Skeletal muscle tissue (tissue), 4 donors: ENCODE results near the gene ATG5. TPM values are rescaled to one million over a fixed set of nuclear protein-coding genes. Genes with fewer than 3 reads are reported as not detected.
"Not testable (repeated sequence)": the region's sequence is repeated elsewhere in the genome, so short reads cannot be mapped to it uniquely, and the experiment has no call there.

Source experiments
- H3K27ac ChIP-seq: one replicate; pipeline ENCODE4 v1.7.0; 2013; ENCODE audit warnings: mild to moderate bottlenecking, low read depth, low read length, inconsistent platforms
- H3K27me3 ChIP-seq, 3 donors: one replicate each; pipeline ENCODE4 v1.7.0; 2013; ENCODE audit warnings: low read length in 3 of 3; ENCODE audit not compliant: control insufficient read depth in 3 of 3, insufficient read depth in 3 of 3
- H3K36me3 ChIP-seq, 3 donors: one replicate each; pipeline ENCODE4 v1.7.0; 2013; ENCODE audit warnings: low read length in 3 of 3; ENCODE audit not compliant: control insufficient read depth in 3 of 3, insufficient read depth in 3 of 3
- H3K4me1 ChIP-seq, 3 donors: one replicate each; pipeline ENCODE4 v1.7.0; 2013; ENCODE audit warnings: low read length in 3 of 3, mild to moderate bottlenecking in 3 of 3; ENCODE audit not compliant: control insufficient read depth in 3 of 3, insufficient read depth in 3 of 3
- H3K4me3 ChIP-seq, 3 donors: one replicate each; pipeline ENCODE4 v1.7.0; 2013; ENCODE audit warnings: low read length in 3 of 3
- H3K9ac ChIP-seq, 3 donors: one replicate each; pipeline ENCODE4 v1.7.0; 2013; ENCODE audit warnings: low read length in 3 of 3, mild to moderate bottlenecking in 3 of 3, moderate library complexity in 2 of 3, low read depth in 1 of 3
- H3K9me3 ChIP-seq, 3 donors: one replicate each; pipeline ENCODE4 v1.7.0; 2013; ENCODE audit warnings: low read length in 3 of 3; ENCODE audit not compliant: control insufficient read depth in 3 of 3
- total RNA-seq: library from RNA; depleted of rRNA; stranded (reverse); fragments of >200 nt; gene quantifications from one replicate; pipeline ENCODE4 v1.2.3, GENCODE V29; 2014
- donor health status: Osteomylitis.

The ATG5 gene
- total RNA-seq, 1 donor from 2014 or later: 38.1 TPM

GRCh38 chr6:106155219-106155830, 170.2 kb downstream of the ATG5 start:
- Histone ChIP-seq H3K27ac (no peak overlapping the region), H3K9ac (no peak overlapping the region), H3K36me3 (no peaks in the 10 kb centered on the region), H3K27me3 (no peaks in the 10 kb centered on the region), H3K9me3 (no peaks in the 10 kb centered on the region), H3K4me3 (no peak overlapping the region), H3K4me1 (no peaks in the 10 kb centered on the region)

- Histone ChIP-seq H3K27me3 (no peaks in the 10 kb centered on the region), H3K9me3 (no peaks in the 10 kb centered on the region), H3K4me1 (no peaks in the 10 kb centered on the region), H3K4me3 (no peak overlapping the region), H3K36me3 (no peaks in the 10 kb centered on the region), H3K9ac (no peak overlapping the region), H3K27ac (no peak overlapping the region)
These were observed 171.2 kb downstream of the ATG5 start for GRCh38 chr6:106154326-106154725.

GRCh38 chr6:106152952-106153351, 172.6 kb downstream of the ATG5 start:
- Histone ChIP-seq H3K4me3 (no peak overlapping the region), H3K27me3 (no peaks in the 10 kb centered on the region), H3K36me3 (no peaks in the 10 kb centered on the region), H3K4me1 (no peaks in the 10 kb centered on the region), H3K9me3 (no peaks in the 10 kb centered on the region), H3K9ac (no peak overlapping the region), H3K27ac (no peak overlapping the region)

GRCh38 chr6:106152476-106152875, 173.1 kb downstream of the ATG5 start:
- H3K9ac ChIP-seq, H3K4me3 ChIP-seq, H3K27me3 ChIP-seq, H3K4me1 ChIP-seq, H3K9me3 ChIP-seq, H3K36me3 ChIP-seq, H3K27ac ChIP-seq: not testable (repeated sequence)

- no peaks in the 10 kb centered on the region for H3K9me3 ChIP-seq
- H3K9ac ChIP-seq: no peak overlapping the region
- H3K4me1 ChIP-seq: no peaks in the 10 kb centered on the region
- H3K36me3 ChIP-seq: no peaks in the 10 kb centered on the region
- no peaks in the 10 kb centered on the region for H3K27me3 ChIP-seq
- H3K27ac ChIP-seq: no peak overlapping the region
- H3K4me3 ChIP-seq: no peak overlapping the region
These were observed 176.0 kb downstream of the ATG5 start for GRCh38 chr6:106149472-106150069.

GRCh38 chr6:106147476-106147875, 178.1 kb downstream of the ATG5 start:
- no peak overlapping the region for H3K27ac ChIP-seq
- H3K9ac ChIP-seq: no peak overlapping the region
- no peak overlapping the region for H3K4me3 ChIP-seq
- peaks cover under 1 to 5% (median 2%) of the 10 kb centered on the region in 3 donors for H3K4me1 ChIP-seq
- H3K36me3 ChIP-seq: no peaks in the 10 kb centered on the region
- no peaks in the 10 kb centered on the region for H3K27me3 ChIP-seq
- H3K9me3 ChIP-seq: no peaks in the 10 kb centered on the region

- Histone ChIP-seq H3K9ac (no peak overlapping the region), H3K27ac (no peak overlapping the region), H3K4me1 (peaks cover 6 to 10% (median 7%) of the 10 kb centered on the region in 3 donors), H3K4me3 (no peak overlapping the region), H3K9me3 (no peaks in the 10 kb centered on the region), H3K36me3 (no peaks in the 10 kb centered on the region), H3K27me3 (no peaks in the 10 kb centered on the region)
These were observed 178.7 kb downstream of the ATG5 start for GRCh38 chr6:106146852-106147351.

GRCh38 chr6:106145741-106146227, 179.8 kb downstream of the ATG5 start:
- Histone ChIP-seq H3K4me1 (peaks cover 12 to 18% (median 13%) of the 10 kb centered on the region in 3 donors), H3K9me3 (no peaks in the 10 kb centered on the region), H3K27ac (no peak overlapping the region), H3K9ac (no peak overlapping the region), H3K36me3 (no peaks in the 10 kb centered on the region), H3K27me3 (no peaks in the 10 kb centered on the region), H3K4me3 (no peak overlapping the region)

GRCh38 chr6:106145144-106145543, 180.4 kb downstream of the ATG5 start:
- Histone ChIP-seq H3K27ac (no peak overlapping the region), H3K9ac (no peak overlapping the region), H3K36me3 (no peaks in the 10 kb centered on the region)

GRCh38 chr6:106143665-106144064, 181.9 kb downstream of the ATG5 start:
- H3K4me3 ChIP-seq: no peak overlapping the region
- peaks cover 12 to 18% (median 13%) of the 10 kb centered on the region in 3 donors for H3K4me1 ChIP-seq
- no peaks in the 10 kb centered on the region for H3K9me3 ChIP-seq
- H3K9ac ChIP-seq: no peak overlapping the region
- H3K27ac ChIP-seq: no peak overlapping the region
- H3K27me3 ChIP-seq: no peaks in the 10 kb centered on the region
- H3K36me3 ChIP-seq: no peaks in the 10 kb centered on the region

More at GRCh38 chr6:106145144-106145543, 180.4 kb downstream of the ATG5 start:
- Histone ChIP-seq H3K4me1 (peaks cover 12 to 18% (median 13%) of the 10 kb centered on the region in 3 donors), H3K4me3 (no peak overlapping the region), H3K9me3 (no peaks in the 10 kb centered on the region), H3K27me3 (no peaks in the 10 kb centered on the region)
